Hepatocyte (in vitro differentiated cells): ENCODE measurements around the gene NINJ2. TPM values are rescaled to one million over a fixed set of nuclear protein-coding genes. Genes with fewer than 3 reads are reported as not detected.
A peak's percentile ranks its signal among the peaks of the same experiment; 100 is the strongest.

Experiments
- DNase-seq: peaks from one replicate; pipeline ENCODE4 v3.0.0-alpha.2; 2016; ENCODE audit warnings: low spot score
- H2AFZ ChIP-seq: fragments of 200-600 bp; sonication (generic); 2 replicates; pipeline ENCODE4 v1.6.0; 2016; ENCODE audit warnings: antibody characterized with exemption, mild to moderate bottlenecking
- H3K27ac ChIP-seq: fragments of 200-600 bp; sonication (generic); 2 replicates; pipeline ENCODE4 v1.5.1; 2016; ENCODE audit warnings: mild to moderate bottlenecking
- H3K27me3 ChIP-seq: fragments of 200-600 bp; sonication (generic); 2 replicates; pipeline ENCODE4 v1.6.1; 2016
- H3K36me3 ChIP-seq: fragments of 200-600 bp; sonication (generic); replicated peaks from 2 replicates; pipeline ENCODE4 v1.5.1; 2016; ENCODE audit warnings: low read depth; ENCODE audit not compliant: insufficient read depth
- H3K4me1 ChIP-seq: fragments of 200-600 bp; sonication (generic); 2 replicates; pipeline ENCODE4 v1.5.1; 2016; ENCODE audit warnings: mild to moderate bottlenecking, moderate library complexity; ENCODE audit not compliant: insufficient read depth
- H3K4me2 ChIP-seq: fragments of 200-600 bp; sonication (generic); 2 replicates; pipeline ENCODE4 v1.6.0; 2016
- H3K4me3 ChIP-seq: fragments of 200-600 bp; sonication (generic); 2 replicates; pipeline ENCODE4 v1.5.1; 2016; ENCODE audit warnings: mild to moderate bottlenecking
- H3K79me2 ChIP-seq: fragments of 200-600 bp; sonication (generic); 2 replicates; pipeline ENCODE4 v1.6.0; 2017; ENCODE audit warnings: mild to moderate bottlenecking
- H3K9me2 ChIP-seq: fragments of 200-600 bp; sonication (generic); replicated peaks from 2 replicates; pipeline ENCODE4 v1.6.0; 2017; ENCODE audit warnings: mild to moderate bottlenecking; ENCODE audit not compliant: insufficient read depth
- H3K9me3 ChIP-seq: fragments of 200-600 bp; sonication (generic); 2 replicates; pipeline ENCODE4 v1.5.1; 2016; ENCODE audit warnings: low read depth, mild to moderate bottlenecking
- H4K20me1 ChIP-seq: fragments of 200-600 bp; sonication (generic); 2 replicates; pipeline ENCODE4 v1.6.0; 2016; ENCODE audit warnings: mild to moderate bottlenecking; ENCODE audit not compliant: insufficient read depth, poor library complexity, severe bottlenecking
- EZH2 ChIP-seq: fragments of 200-600 bp; sonication (generic); IDR thresholded peaks from 2 replicates; pipeline ENCODE4 v1.6.1; 2016; ENCODE audit warnings: antibody characterized with exemption, mild to moderate bottlenecking, borderline replicate concordance
- EZH2phosphoT487 ChIP-seq: fragments of 200-600 bp; sonication (generic); IDR thresholded peaks from one replicate; pipeline ENCODE4 v1.6.1; 2018; ENCODE audit warnings: antibody characterized with exemption, mild to moderate bottlenecking, low read depth, moderate library complexity; ENCODE audit not compliant: unreplicated experiment, severe bottlenecking
- WGBS: methylation state at CpG from one replicate; pipeline ENCODE4 v1.1.6; 2016; ENCODE audit warnings: low lambda C conversion rate; ENCODE audit errors: missing lambda C conversion rate; 5-methylcytosine and 5-hydroxymethylcytosine counted together
- polyA plus RNA-seq: library from polyadenylated mRNA; unstranded; fragments of >200 nt; fragmentation: Nextera tagmentation; extraction: Ambion mirVana; gene quantifications from 2 replicates; pipeline ENCODE4 v1.2.1, GENCODE V29; 2016
- total RNA-seq: library from RNA; depleted of rRNA; stranded (reverse); fragments of >200 nt; gene quantifications from 2 replicates; pipeline ENCODE4 v1.2.3, GENCODE V29; 2014
- TF ChIP-seq, protein P1 (sequence below): fragments of 200-600 bp; sonication (generic); IDR thresholded peaks from 2 replicates; pipeline ENCODE4 v1.5.1; 2016; ENCODE audit warnings: antibody characterized with exemption, mild to moderate bottlenecking; ENCODE audit not compliant: poor library complexity

The NINJ2 gene
- total and polyA plus RNA-seq, 2 experiments from 2014 or later, result 0.70 to 2.1 TPM

DNA sequence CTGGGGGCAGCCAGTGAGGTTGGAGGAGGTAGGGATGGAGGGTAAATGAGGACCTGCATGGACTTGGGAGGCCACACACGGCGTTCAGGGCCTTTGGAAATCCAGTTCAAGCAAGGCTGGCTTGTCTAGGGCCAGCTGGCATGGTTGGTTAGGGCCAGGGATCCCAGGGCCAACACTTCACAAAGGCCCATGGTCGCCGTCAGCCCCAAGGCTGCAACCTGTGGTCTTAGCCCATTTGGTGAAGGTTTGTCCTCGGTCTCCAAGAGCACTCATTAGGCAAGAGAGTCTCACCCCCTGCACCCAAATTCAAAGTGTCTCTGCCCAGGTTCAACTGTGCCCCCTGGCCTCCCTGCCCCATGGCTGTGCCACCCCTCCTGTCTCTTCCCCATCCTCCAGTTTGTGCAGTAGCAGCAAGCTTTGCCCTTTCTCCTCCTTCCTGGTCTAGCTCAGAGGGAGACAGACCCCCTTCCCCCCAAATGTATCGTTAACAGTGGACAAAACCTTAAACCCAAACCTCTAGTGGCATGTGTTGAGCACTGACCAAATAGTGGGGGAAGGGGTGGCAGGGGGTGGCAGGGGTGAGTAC, 94.1 kb downstream of the NINJ2 start:
- Histone ChIP-seq H3K9me2 (no peaks in the 10 kb centered on the region), H3K27ac (no peak overlapping the region), H3K9me3 (no peaks in the 10 kb centered on the region), H4K20me1 (no peaks in the 10 kb centered on the region), H3K36me3 (no peaks in the 10 kb centered on the region), H3K79me2 (no peaks in the 10 kb centered on the region), H3K4me1 (peaks cover 26% of the 10 kb centered on the region), H3K4me3 (no peak overlapping the region), H2AFZ (peak overlapping the region; percentile 76), H3K27me3 (no peaks in the 10 kb centered on the region), H3K4me2 (peak overlapping the region; percentile 95)
- WGBS, result 87% methylated on average over 6 of the region's 6 CpGs
- TF ChIP-seq EZH2, result no peak
- TF ChIP-seq, protein P1, sequence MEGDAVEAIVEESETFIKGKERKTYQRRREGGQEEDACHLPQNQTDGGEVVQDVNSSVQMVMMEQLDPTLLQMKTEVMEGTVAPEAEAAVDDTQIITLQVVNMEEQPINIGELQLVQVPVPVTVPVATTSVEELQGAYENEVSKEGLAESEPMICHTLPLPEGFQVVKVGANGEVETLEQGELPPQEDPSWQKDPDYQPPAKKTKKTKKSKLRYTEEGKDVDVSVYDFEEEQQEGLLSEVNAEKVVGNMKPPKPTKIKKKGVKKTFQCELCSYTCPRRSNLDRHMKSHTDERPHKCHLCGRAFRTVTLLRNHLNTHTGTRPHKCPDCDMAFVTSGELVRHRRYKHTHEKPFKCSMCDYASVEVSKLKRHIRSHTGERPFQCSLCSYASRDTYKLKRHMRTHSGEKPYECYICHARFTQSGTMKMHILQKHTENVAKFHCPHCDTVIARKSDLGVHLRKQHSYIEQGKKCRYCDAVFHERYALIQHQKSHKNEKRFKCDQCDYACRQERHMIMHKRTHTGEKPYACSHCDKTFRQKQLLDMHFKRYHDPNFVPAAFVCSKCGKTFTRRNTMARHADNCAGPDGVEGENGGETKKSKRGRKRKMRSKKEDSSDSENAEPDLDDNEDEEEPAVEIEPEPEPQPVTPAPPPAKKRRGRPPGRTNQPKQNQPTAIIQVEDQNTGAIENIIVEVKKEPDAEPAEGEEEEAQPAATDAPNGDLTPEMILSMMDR, result no peak
- TF ChIP-seq EZH2phosphoT487, result no peak
- no peak for DNase-seq

DNA sequence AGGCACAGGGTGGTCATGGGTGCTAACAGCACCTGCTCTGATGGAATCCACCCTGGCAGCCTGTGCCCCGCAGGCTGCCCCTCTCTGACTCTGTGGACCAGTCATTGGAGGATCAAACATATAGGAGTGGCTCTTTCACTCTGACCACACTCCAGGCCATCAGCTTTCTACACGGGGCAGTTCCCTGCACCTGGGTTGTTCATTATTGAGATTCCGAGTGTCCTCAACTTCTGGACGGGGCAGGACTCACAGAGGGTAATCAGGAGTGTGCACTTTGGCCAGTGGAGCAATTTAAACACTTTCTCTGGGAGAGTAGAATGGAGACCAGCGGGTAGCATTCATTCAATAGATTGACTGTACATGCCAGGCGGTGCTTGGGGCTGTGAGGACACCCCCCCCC, 94.8 kb downstream of the NINJ2 start:
- DNase-seq, result peak; percentile 44
- no peaks in the 10 kb centered on the region for H3K9me2 ChIP-seq
- H3K4me2 ChIP-seq, result peak overlapping the region; percentile 95
- 62% methylated on average over 6 of the region's 6 CpGs for WGBS
- H3K4me1 ChIP-seq, result peaks cover 26% of the 10 kb centered on the region
- H3K27ac ChIP-seq, result peak overlapping the region; percentile 10
- TF ChIP-seq EZH2phosphoT487 (no peak), EZH2 (no peak)
- TF ChIP-seq, protein P1, result no peak
- H2AFZ ChIP-seq, result no peak overlapping the region
- no peaks in the 10 kb centered on the region for H4K20me1 ChIP-seq
- H3K27me3 ChIP-seq, result no peaks in the 10 kb centered on the region
- no peaks in the 10 kb centered on the region for H3K36me3 ChIP-seq
- H3K79me2 ChIP-seq, result no peaks in the 10 kb centered on the region
- H3K9me3 ChIP-seq, result no peaks in the 10 kb centered on the region
- H3K4me3 ChIP-seq, result no peak overlapping the region

DNA sequence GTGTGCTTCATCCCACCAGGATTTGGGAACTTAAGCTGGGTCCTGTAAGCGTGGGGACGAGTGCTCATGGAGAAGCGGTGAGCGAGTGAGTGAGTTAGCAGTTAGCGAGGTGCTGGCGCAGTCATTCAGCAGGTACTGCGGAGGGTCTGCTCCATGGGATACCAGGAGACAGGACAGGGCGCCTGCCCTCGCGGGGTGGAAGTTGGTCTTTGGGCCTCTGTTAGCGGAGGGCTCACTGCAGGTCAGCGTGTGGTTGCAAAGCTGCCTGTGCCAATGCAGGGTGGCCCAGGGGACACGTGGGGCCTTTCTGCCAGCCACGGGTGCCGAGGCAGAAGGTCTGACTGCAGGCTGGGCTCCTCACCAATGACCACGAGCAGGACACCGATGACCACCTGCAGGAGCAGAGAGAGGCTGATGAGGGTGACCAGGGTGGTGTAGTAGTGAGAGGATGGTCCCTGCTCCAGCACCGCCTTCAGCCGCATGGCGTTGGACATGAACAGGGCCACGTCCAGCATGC, 97.6 kb downstream of the NINJ2 start:
- H2AFZ ChIP-seq, result no peak overlapping the region
- no peaks in the 10 kb centered on the region for H3K36me3 ChIP-seq
- no peaks in the 10 kb centered on the region for H3K79me2 ChIP-seq
- no peaks in the 10 kb centered on the region for H3K9me2 ChIP-seq
- no peaks in the 10 kb centered on the region for H3K9me3 ChIP-seq
- H3K27me3 ChIP-seq, result no peaks in the 10 kb centered on the region
- DNase-seq, result no peak
- no peak overlapping the region for H3K4me3 ChIP-seq
- WGBS, result 98% methylated on average over 21 of the region's 21 CpGs
- H4K20me1 ChIP-seq, result no peaks in the 10 kb centered on the region
- no peak overlapping the region for H3K4me2 ChIP-seq
- H3K27ac ChIP-seq, result no peak overlapping the region
- H3K4me1 ChIP-seq, result peaks cover 10% of the 10 kb centered on the region
- TF ChIP-seq EZH2phosphoT487 (no peak), EZH2 (no peak)
- TF ChIP-seq, protein P1, result no peak
